HG03108 (cell line): ENCODE measurements around the gene R3HDM4.

Experiments used
- ATAC-seq: cut with Tn5 transposase; IDR thresholded peaks from one replicate; pipeline ENCODE4 v1.9.1; 2021; ENCODE audit warnings: moderate library complexity; ENCODE audit not compliant: unreplicated experiment

The R3HDM4 gene

DNA sequence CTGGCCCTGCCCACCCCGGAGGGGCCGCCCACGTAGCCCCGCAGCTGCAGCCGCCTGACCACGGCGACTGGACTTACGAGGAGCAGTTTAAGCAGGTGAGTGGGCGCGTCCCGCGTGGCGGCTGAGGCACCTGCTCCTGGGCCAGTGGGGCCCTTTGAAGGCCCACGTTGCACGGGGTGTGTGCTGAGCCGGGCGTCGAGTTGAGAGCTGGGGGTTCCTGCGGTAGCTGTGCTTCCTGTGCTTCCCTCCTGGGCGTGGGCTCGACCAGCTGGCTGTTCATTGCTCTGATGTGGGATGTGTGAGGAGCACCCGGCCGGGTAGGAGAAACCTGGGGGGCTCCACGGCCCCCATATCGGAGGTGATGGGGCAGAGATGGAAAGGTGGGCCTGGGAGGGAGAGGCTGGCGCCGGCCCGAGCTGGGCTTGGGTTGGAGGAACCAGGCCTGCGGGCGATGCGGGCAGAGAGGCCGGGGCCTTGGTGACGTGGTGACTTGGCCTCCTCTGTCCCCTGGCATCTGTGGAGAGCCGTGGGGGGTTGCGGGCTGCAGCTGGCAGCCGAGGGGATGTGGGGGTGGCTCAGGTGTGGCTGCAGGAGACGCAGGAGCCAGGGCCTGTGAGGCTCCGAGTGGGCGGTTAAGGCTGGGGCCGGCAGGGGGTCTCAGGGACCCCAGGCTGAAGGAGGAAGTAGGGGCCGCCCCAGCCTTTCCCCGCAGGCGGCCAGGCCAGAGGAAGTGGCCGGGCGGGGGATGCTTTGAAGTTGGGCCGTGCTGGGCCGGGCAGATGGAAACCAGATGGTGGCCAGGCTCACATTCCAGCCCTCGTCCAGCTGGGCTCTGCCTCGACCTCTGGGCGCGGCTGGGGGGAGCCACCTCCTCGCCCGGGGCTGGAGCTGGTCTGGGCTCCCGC lies 19.9 kb upstream of the R3HDM4 start:
- no peak for ATAC-seq

GRCh38 chr19:931860-932647 lies 19.0 kb upstream of the R3HDM4 start:
- no peak for ATAC-seq

DNA sequence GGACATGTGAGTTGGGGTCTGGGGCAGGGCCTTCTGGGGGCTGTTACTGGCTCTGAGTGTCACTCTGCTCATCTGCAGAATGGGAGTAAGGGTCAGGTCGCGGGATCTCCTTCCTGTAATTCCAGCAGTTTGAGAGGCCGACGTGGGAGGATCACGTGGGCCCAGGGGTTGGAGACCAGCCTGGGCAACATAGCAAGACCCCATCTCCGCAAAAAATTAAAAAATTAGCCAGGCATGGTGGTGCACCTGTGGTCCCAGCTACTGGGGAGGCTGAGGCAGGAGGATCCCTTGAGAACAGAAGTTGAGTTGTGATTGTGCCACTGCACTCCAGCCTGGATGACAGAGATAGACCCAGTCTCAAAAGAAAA lies 16.9 kb upstream of the R3HDM4 start:
- ATAC-seq = no peak

GRCh38 chr19:929203-929890 lies 16.3 kb upstream of the R3HDM4 start:
- ATAC-seq = no peak

DNA sequence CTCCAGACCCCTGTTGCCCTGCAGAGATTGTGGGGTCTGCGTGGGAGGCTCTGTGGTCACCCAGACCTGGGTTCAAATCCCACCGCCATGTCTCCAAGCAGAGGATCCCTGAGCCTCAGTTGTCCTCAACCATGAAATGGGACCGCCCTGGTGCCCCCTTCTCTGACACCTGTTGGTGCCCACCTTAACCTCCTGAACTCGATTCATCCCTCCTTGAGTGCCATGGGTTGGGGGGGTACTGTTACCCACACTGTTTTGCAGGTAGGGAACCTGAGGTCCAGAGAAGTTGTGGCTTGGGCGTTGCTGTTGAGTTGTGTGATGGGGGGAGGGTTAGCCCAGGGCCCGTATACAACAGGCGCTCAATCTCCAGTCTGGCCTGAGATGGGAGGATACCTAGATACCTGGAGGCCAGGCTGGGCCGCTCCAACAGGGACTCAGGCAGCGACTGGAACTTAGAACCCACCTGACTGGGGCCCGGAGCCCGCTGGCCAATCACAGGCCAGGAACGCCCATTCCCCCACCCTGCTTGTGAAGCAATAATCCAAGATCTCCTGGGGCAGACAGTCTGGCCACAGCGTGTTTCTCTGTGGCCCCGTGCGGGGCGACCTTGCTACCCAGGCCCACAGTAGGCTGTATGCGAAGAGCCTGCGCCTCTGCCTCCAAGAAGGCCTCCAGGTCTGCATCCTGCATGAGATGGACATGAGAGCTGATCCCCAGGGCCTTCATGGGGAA lies 15.6 kb upstream of the R3HDM4 start:
- ATAC-seq = no peak

DNA sequence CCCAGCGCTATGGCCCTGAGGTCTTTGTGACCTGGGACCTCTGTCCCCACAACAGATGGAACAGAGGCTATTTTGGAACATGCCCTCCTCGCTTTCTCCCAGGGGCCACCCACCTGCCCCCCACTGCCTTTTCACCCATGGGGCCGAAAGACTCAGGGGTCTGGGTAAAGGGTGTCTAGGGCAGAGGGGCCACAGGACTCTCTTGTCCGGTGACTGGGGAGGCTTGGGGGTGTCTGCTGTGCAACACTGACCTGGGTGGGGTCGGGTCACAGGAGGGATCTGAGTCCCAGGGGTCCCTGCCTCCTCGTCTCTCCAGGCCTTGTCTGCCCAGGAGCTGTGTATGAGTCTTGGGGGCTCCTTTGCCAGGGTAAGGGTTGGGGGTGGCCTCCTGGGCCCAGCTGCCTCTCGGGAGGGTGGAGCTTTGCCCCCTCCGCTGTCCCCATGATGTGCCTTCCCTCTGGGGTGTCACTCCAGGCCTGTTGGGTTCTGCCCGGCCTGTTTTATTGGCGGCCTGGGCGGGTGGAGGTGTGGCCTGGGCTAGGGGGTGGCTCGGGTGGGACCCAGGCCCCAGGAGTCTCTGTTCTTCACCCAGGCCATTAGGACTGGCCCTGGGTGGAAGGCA lies 14.9 kb upstream of the R3HDM4 start:
- no peak for ATAC-seq

- ATAC-seq = no peak
These were observed 14.3 kb upstream of the R3HDM4 start for GRCh38 chr19:927351-927779.

DNA sequence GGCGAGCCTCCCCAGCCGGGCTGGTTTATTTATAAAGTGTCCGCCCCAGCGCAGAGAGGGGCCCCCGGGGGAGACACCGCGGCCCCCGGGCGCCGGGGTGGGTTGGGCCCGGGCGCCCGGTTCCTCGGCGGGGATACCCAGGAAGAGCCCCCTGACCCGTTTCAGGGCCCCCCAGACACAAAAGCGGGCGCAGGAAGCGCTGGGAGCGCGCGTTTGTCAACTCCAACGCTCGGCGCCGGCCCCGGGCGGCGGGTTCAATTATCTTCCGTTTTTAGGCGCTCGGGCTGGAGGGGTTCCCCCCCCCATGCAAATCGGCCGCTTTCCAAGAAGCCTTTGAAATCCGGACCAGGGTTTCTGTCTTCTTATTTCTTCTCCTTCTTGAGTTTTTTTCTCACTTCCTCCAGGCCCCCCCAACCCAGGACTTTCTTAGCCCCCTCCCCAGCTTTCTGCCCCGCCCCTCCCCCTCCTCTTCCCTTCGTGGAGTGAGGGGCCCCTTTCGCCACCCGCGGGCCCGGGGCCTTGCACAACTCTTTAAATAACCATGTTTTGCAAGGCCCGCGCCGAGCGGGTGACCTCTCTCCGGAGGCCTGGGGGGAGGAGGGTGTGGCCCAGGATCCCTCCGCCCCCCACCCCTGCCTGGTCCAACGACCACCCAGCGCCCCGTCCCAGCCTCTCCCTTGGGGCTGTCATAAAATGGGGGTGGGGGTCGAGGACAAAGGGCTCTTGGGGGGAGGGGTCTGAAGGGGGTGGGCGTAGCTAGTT lies 13.8 kb upstream of the R3HDM4 start:
- ATAC-seq = no peak

- no peak for ATAC-seq
These were observed 13.2 kb upstream of the R3HDM4 start for GRCh38 chr19:926323-926588.

DNA sequence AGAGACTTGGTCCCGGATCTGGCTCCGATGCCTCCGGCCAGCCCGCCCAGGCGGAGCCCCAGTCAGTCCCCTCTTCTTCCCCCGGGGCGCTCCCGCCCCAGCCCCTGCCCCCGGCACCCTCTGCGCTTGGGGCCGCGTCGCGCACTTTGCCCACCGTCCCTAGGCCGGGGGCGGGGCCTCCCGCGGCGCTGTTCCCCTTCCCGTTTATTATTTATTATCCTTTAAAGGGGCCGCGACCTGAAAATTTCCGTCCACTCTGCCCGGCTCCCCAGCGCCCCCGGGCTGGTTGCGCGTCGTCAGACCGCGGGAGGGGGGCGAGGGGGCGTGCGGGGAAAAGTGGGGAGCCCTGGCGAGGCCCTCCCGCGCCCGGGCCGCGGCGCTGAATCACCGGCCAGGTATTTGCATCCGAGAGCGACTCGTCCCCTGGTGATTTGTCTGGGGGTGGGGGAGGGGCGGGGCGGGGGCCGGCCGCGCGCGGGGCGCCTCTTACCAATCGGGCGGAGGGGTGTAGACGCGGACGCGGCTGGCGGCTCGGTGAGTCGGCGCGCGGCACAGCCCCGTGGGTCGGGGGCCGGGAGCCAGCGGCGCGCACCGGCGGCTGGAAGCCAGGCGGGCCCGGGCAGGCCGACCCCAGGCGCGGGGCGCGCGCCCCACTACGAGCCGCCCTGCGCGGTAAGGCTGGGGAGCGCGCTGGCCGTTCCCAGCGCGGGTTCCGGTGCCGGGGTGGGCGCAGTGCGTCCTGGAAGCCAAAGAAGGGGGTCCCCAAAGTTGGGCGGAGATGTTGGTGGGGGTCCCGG lies 12.7 kb upstream of the R3HDM4 start, which contains the start of gene ARID3A:
ARID3A (plus strand) TSS at position 510 of the 797 bp plus-strand sequence. CDS start 3,494 bp downstream, outside the sequence.
- ATAC-seq = peak; percentile 51

GRCh38 chr19:925087-925525 lies 12.1 kb upstream of the R3HDM4 start:
- peak; percentile 36 for ATAC-seq

DNA sequence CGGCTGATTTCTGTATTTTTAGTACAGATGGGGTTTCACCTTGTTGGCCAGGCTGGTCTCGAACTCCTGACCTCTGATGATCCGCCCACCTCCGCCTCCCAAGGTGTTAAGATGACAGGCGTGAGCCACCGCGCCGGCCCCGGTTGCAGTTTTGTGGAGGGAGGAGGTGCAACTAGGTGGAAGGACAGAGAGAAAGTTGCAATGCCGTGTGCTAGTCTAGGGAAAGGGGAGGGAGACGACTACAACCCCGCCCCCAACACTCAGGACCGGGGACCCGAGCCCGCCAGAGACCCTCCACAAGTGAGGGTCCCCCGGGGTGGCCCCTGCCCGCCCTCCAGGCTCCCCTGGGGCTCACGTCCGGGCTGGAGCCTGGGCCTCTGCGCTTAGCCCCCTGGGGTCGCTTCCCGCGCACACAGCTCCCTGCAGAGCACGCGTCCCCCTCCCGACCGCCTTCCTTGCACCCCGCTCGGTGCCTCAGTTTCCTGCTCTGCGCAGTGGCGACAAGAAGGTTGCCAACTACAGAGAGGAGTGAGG lies 11.6 kb upstream of the R3HDM4 start:
- ATAC-seq = no peak

- ATAC-seq = no peak
These were observed 7.2 kb upstream of the R3HDM4 start for GRCh38 chr19:920051-920864.

GRCh38 chr19:919199-920050 lies 6.4 kb upstream of the R3HDM4 start:
- no peak for ATAC-seq

DNA sequence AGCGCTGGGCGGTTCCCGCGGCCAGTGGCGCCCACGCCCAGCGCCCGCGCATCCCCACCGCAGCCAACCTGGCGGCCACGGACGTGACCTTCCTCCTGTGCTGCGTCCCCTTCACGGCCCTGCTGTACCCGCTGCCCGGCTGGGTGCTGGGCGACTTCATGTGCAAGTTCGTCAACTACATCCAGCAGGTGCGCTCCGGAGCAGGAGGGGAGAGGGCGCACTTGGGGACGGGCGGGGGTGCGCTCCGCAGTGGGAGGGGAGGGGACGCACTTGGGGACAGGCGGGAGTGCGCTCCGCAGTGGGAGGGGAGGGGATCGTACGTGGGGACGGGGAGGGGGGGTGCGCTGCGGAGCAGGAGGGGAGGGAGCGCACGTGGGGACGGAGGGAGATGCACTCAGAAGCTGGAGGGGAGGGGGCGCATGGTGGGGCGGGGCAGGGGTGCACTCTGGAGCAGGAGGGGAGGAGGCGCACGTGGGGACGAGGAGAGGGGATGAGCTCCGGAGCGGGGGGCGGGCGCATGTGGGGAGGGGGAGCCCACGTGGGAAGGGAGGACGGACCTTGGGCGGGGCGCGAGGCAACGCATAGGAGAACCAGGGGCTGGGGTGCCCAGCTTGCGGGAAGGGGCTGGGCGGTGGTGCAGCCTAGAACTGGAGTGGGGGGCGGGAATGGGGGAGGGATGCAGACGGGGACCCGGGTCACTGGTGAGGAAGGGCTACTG lies 5.6 kb upstream of the R3HDM4 start:
- ATAC-seq = no peak

- no peak for ATAC-seq
These were observed 5.1 kb upstream of the R3HDM4 start for GRCh38 chr19:918152-918437.
